Neural cell (in vitro differentiated cells): ENCODE measurements around the gene C8A. TPM values are rescaled to one million over a fixed set of nuclear protein-coding genes. Genes with fewer than 3 reads are reported as not detected.

Source experiments
- H2AFZ ChIP-seq: fragments of 200-600, 300-800 bp; sonication (generic), shearing (Covaris generic); 2 replicates; pipeline ENCODE4 v1.6.0; 2014; ENCODE audit warnings: low read depth, mild to moderate bottlenecking, antibody characterized with exemption, low read length, moderate library complexity
- H3F3A ChIP-seq: fragments of 200-600 bp; shearing (Covaris generic); 2 replicates; pipeline ENCODE4 v1.6.1; 2016; ENCODE audit warnings: mild to moderate bottlenecking, moderate library complexity, mixed read lengths, antibody characterized with exemption, low read length; ENCODE audit not compliant: insufficient read depth, poor library complexity, severe bottlenecking
- H3K27ac ChIP-seq: fragments of 200-600, 300-800 bp; sonication (generic), shearing (Covaris generic); 2 replicates; pipeline ENCODE4 v1.5.1; 2014; ENCODE audit warnings: mild to moderate bottlenecking, low read length, moderate library complexity
- H3K27me3 ChIP-seq: fragments of 300-800, 200-600 bp; sonication (generic), shearing (Covaris generic); 2 replicates; pipeline ENCODE4 v1.6.0; 2014; ENCODE audit warnings: mild to moderate bottlenecking, low read depth, low read length, moderate library complexity; ENCODE audit not compliant: insufficient read depth
- H3K36me3 ChIP-seq: fragments of 300-800, 200-600 bp; sonication (generic), shearing (Covaris generic); 2 replicates; pipeline ENCODE4 v1.5.1; 2014; ENCODE audit warnings: mild to moderate bottlenecking, antibody characterized with exemption, low read length, moderate library complexity; ENCODE audit not compliant: insufficient read depth
- H3K4me2 ChIP-seq: fragments of 300-800, 200-600 bp; sonication (generic), shearing (Covaris generic); 2 replicates; pipeline ENCODE4 v1.6.0; 2014; ENCODE audit warnings: mild to moderate bottlenecking, low read length
- H3K4me3 ChIP-seq: fragments of 300-800, 200-600 bp; sonication (generic), shearing (Covaris generic); 2 replicates; pipeline ENCODE4 v1.5.1; 2014; ENCODE audit warnings: mild to moderate bottlenecking, low read length, moderate library complexity
- H3K79me2 ChIP-seq: fragments of 200-600 bp; shearing (Covaris generic); replicated peaks from 2 replicates; pipeline ENCODE4 v1.6.0; 2014; ENCODE audit warnings: mild to moderate bottlenecking, low read length, moderate library complexity; ENCODE audit not compliant: insufficient read depth
- H3K9ac ChIP-seq: fragments of 300-800, 200-600 bp; sonication (generic), shearing (Covaris generic); 2 replicates; pipeline ENCODE4 v1.6.1; 2016; ENCODE audit warnings: mild to moderate bottlenecking, low read length, mixed read lengths
- H3K9me2 ChIP-seq: fragments of 200-600 bp; shearing (Covaris generic); 2 replicates; pipeline ENCODE4 v1.6.1; 2016; ENCODE audit warnings: mild to moderate bottlenecking, low read length, mixed read lengths; ENCODE audit not compliant: insufficient read depth
- H3K9me3 ChIP-seq: fragments of 200-600, 300-800 bp; sonication (generic), shearing (Covaris generic); 2 replicates; pipeline ENCODE4 v1.6.1; 2016; ENCODE audit warnings: mild to moderate bottlenecking, mixed run types, low read length, moderate library complexity, mixed read lengths
- H4K20me1 ChIP-seq: fragments of 200-600 bp; shearing (Covaris generic); 2 replicates; pipeline ENCODE4 v1.6.1; 2016; ENCODE audit warnings: mild to moderate bottlenecking, mixed run types; ENCODE audit not compliant: insufficient read depth
- EP300 ChIP-seq: fragments of 450-650 bp; conservative IDR thresholded peaks from 2 replicates; pipeline ENCODE4 v1.6.1; 2014; ENCODE audit warnings: antibody characterized with exemption, mild to moderate bottlenecking, moderate library complexity; ENCODE audit not compliant: poor library complexity, severe bottlenecking
- EZH2 ChIP-seq: fragments of 200-600, 300-800 bp; shearing (Covaris generic), sonication (generic); IDR thresholded peaks from 2 replicates; pipeline ENCODE4 v1.6.1; 2014; ENCODE audit warnings: antibody characterized with exemption, low read length, borderline replicate concordance, mild to moderate bottlenecking; ENCODE audit not compliant: insufficient read depth, poor library complexity, severe bottlenecking
- MXI1 ChIP-seq: fragments of 450-650 bp; conservative IDR thresholded peaks from 2 replicates; pipeline ENCODE4 v1.6.1; 2014; ENCODE audit warnings: antibody characterized with exemption, mild to moderate bottlenecking; ENCODE audit not compliant: poor library complexity, severe bottlenecking
- POLR2AphosphoS5 ChIP-seq: IDR thresholded peaks from 2 replicates; pipeline ENCODE4 v1.6.1; 2012
- RAD21 ChIP-seq: fragments of 450-650 bp; conservative IDR thresholded peaks from 2 replicates; pipeline ENCODE4 v1.6.1; 2014; ENCODE audit warnings: antibody characterized with exemption, mild to moderate bottlenecking, moderate library complexity
- REST ChIP-seq: IDR thresholded peaks from 2 replicates; pipeline ENCODE4 v1.6.1; 2012; ENCODE audit warnings: borderline replicate concordance
- SMC3 ChIP-seq: fragments of 450-650 bp; conservative IDR thresholded peaks from 2 replicates; pipeline ENCODE4 v1.6.1; 2014; ENCODE audit warnings: antibody characterized with exemption, mild to moderate bottlenecking, moderate library complexity; ENCODE audit not compliant: poor library complexity
- TAF1 ChIP-seq: IDR thresholded peaks from 2 replicates; pipeline ENCODE4 v1.6.1; 2012; ENCODE audit warnings: low read depth
- polyA plus RNA-seq: library from polyadenylated mRNA; depleted of rRNA; stranded (reverse); fragments of >200 nt; gene quantifications from 2 replicates; pipeline ENCODE4 v1.2.3, GENCODE V29; 2014
- TF ChIP-seq, protein P1 (sequence below): fragments of 450-650 bp; IDR thresholded peaks from 2 replicates; pipeline ENCODE4 v1.5.1; 2014; ENCODE audit warnings: antibody characterized with exemption, mild to moderate bottlenecking, moderate library complexity; ENCODE audit not compliant: poor library complexity, severe bottlenecking

Gene C8A
- polyA plus RNA-seq, 1 donor from 2014 or later = not detected

- Histone ChIP-seq H4K20me1 (no peaks in the 10 kb centered on the region), H3F3A (no peaks in the 10 kb centered on the region), H3K9me2 (no peaks in the 10 kb centered on the region), H3K36me3 (no peaks in the 10 kb centered on the region), H3K4me3 (no peak overlapping the region), H3K9me3 (no peaks in the 10 kb centered on the region), H3K27ac (no peak overlapping the region), H2AFZ (no peak overlapping the region), H3K9ac (no peak overlapping the region), H3K79me2 (no peaks in the 10 kb centered on the region), H3K4me2 (no peak overlapping the region), H3K27me3 (no peaks in the 10 kb centered on the region)
- TF ChIP-seq EZH2 = no peak
- TF ChIP-seq POLR2AphosphoS5 = no peak
- no peak for TF ChIP-seq EP300
- TF ChIP-seq RAD21 = no peak
- no peak for TF ChIP-seq MXI1
- TF ChIP-seq SMC3 = no peak
- no peak for TF ChIP-seq REST
Observed at GRCh38 chr1:56939209-56939608, 84.6 kb downstream of the C8A start.

- no peaks in the 10 kb centered on the region for H3K9me2 ChIP-seq
- no peaks in the 10 kb centered on the region for H3K9me3 ChIP-seq
- H3K4me3 ChIP-seq = no peak overlapping the region
- H3K27ac ChIP-seq = no peak overlapping the region
- no peak overlapping the region for H2AFZ ChIP-seq
- H3K79me2 ChIP-seq = no peaks in the 10 kb centered on the region
- no peak for TF ChIP-seq TAF1
- TF ChIP-seq EZH2 = no peak
- TF ChIP-seq RAD21 = no peak
- TF ChIP-seq, protein P1, sequence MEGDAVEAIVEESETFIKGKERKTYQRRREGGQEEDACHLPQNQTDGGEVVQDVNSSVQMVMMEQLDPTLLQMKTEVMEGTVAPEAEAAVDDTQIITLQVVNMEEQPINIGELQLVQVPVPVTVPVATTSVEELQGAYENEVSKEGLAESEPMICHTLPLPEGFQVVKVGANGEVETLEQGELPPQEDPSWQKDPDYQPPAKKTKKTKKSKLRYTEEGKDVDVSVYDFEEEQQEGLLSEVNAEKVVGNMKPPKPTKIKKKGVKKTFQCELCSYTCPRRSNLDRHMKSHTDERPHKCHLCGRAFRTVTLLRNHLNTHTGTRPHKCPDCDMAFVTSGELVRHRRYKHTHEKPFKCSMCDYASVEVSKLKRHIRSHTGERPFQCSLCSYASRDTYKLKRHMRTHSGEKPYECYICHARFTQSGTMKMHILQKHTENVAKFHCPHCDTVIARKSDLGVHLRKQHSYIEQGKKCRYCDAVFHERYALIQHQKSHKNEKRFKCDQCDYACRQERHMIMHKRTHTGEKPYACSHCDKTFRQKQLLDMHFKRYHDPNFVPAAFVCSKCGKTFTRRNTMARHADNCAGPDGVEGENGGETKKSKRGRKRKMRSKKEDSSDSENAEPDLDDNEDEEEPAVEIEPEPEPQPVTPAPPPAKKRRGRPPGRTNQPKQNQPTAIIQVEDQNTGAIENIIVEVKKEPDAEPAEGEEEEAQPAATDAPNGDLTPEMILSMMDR = no peak
- no peak for TF ChIP-seq EP300
- TF ChIP-seq REST = no peak
- no peak for TF ChIP-seq POLR2AphosphoS5
- no peak for TF ChIP-seq MXI1
- H3K27me3 ChIP-seq = no peaks in the 10 kb centered on the region
- no peak overlapping the region for H3K9ac ChIP-seq
- H4K20me1 ChIP-seq = no peaks in the 10 kb centered on the region
- H3F3A ChIP-seq = no peaks in the 10 kb centered on the region
- H3K36me3 ChIP-seq = no peaks in the 10 kb centered on the region
- H3K4me2 ChIP-seq = no peak overlapping the region
Observed at GRCh38 chr1:56940039-56940438, 85.4 kb downstream of the C8A start.
